Measurements from ENCODE around the gene NEK11.
"Not testable (repeated sequence)": the region's sequence is repeated elsewhere in the genome, so short reads cannot be mapped to it uniquely, and the experiment has no call there.

NEK11 gene

GRCh38 chr3:131042271-131042985, 15.8 kb downstream of the NEK11 start:
- FAIRE-seq = not testable (repeated sequence)

GRCh38 chr3:131047582-131047981, 20.9 kb downstream of the NEK11 start:
- FAIRE-seq = no peak

- no peak for FAIRE-seq
Observed at GRCh38 chr3:131048030-131048429, 21.4 kb downstream of the NEK11 start.

GRCh38 chr3:131050001-131050400, 23.3 kb downstream of the NEK11 start:
- no peak for FAIRE-seq

GRCh38 chr3:131053043-131053859, 26.6 kb downstream of the NEK11 start:
- no peak for FAIRE-seq

- no peak for FAIRE-seq
Observed at GRCh38 chr3:131067983-131068382, 41.3 kb downstream of the NEK11 start.

GRCh38 chr3:131072099-131072559, 45.5 kb downstream of the NEK11 start:
- FAIRE-seq = no peak

- FAIRE-seq = no peak
Observed at GRCh38 chr3:131072845-131073244, 46.2 kb downstream of the NEK11 start.

GRCh38 chr3:131075632-131076328, 49.1 kb downstream of the NEK11 start:
- no peak for FAIRE-seq

GRCh38 chr3:131077904-131078303, 51.2 kb downstream of the NEK11 start:
- no peak for FAIRE-seq

GRCh38 chr3:131079086-131079485, 52.4 kb downstream of the NEK11 start:
- no peak for FAIRE-seq

- FAIRE-seq = no peak
Observed at GRCh38 chr3:131081224-131081623, 54.5 kb downstream of the NEK11 start.

GRCh38 chr3:131082246-131082645, 55.6 kb downstream of the NEK11 start:
- FAIRE-seq = no peak

- no peak for FAIRE-seq
Observed at GRCh38 chr3:131082871-131083863, 56.5 kb downstream of the NEK11 start.

- no peak for FAIRE-seq
Observed at GRCh38 chr3:131091768-131092167, 65.1 kb downstream of the NEK11 start.

- no peak for FAIRE-seq
Observed at GRCh38 chr3:131107637-131108433, 81.2 kb downstream of the NEK11 start.

GRCh38 chr3:131109156-131109555, 82.5 kb downstream of the NEK11 start:
- no peak for FAIRE-seq

- no peak for FAIRE-seq
Observed at GRCh38 chr3:131110087-131110486, 83.4 kb downstream of the NEK11 start.

- no peak for FAIRE-seq
Observed at GRCh38 chr3:131114256-131114655, 87.6 kb downstream of the NEK11 start.

- no peak for FAIRE-seq
Observed at GRCh38 chr3:131125684-131126083, 99.0 kb downstream of the NEK11 start.

- no peak for FAIRE-seq
Observed at GRCh38 chr3:131140891-131141290, 114.2 kb downstream of the NEK11 start.

Data from G401.6 (cell line).